GM12878 (cell line): ENCODE results near the gene FZR1. TPM values are rescaled to one million over a fixed set of nuclear protein-coding genes. Genes with fewer than 3 reads are reported as not detected.

Source experiments
- ATAC-seq: fragments of 200-7000 bp; cut with Tn5 transposase; 3 replicates; pipeline ENCODE4 v1.9.1; 2020; ENCODE audit warnings: mild to moderate bottlenecking, moderate library complexity
- BruUV-seq: library from RNA; stranded (reverse); fragments of 400-500 nt; replicated peaks from 2 replicates; lab custom pipeline; 2021; lab: Mats Ljungman, UMichigan
- CTCF ChIA-PET: fragments of 300-600 bp; sonication (Branson Sonifier 250); formaldehyde crosslinking; extraction: SDS; loops from one replicate; lab custom pipeline; 2021; ENCODE audit warnings: inconsistent platforms; lab: Yijun Ruan, JAX
- POLR2A ChIA-PET: fragments of 350-600 bp; formaldehyde crosslinking; extraction: SDS; loops from one replicate; lab custom pipeline; 2021; ENCODE audit warnings: inconsistent platforms; lab: Charles Lee
- RAD21 ChIA-PET: fragments of 300-600 bp; sonication (Branson Sonifier 250); formaldehyde crosslinking; loops from one replicate; lab custom pipeline; 2023; ENCODE audit warnings: antibody characterized with exemption; ENCODE audit not compliant: unreplicated experiment; lab: Charles Lee
- SMC1A ChIA-PET: fragments of 300-600 bp; sonication (Branson Sonifier 250); formaldehyde crosslinking; loops from one replicate; lab custom pipeline; 2023; ENCODE audit not compliant: unreplicated experiment, uncharacterized antibody; lab: Charles Lee
- DNase-seq: peaks from one replicate; pipeline ENCODE4 v3.0.0-alpha.2; 2011; ENCODE audit warnings: low read depth, low spot score
- FAIRE-seq: peaks from 3 replicates; lab custom pipeline; 2011; peaks lifted over from hg19 to GRCh38; lab: Jason Lieb, UNC
- H2AFZ ChIP-seq: 2 replicates; pipeline ENCODE4 v1.6.0; 2011; ENCODE audit warnings: low read depth, low read length, control low read depth; ENCODE audit not compliant: control insufficient read depth
- H3K27ac ChIP-seq: 2 replicates; pipeline ENCODE4 v1.5.1; 2011; ENCODE audit warnings: control low read depth; ENCODE audit not compliant: control insufficient read depth, insufficient read depth
- H3K27me3 ChIP-seq, 2 experiments: replicated peaks in 1 of 2; 2 replicates each; pipeline versions ENCODE4 v1.6.0 to v1.6.1; 2011; ENCODE audit warnings: low read length in 1 of 2; ENCODE audit not compliant: control insufficient read depth in 2 of 2, insufficient read depth in 2 of 2
- H3K36me3 ChIP-seq, 2 experiments: 2 replicates each; pipeline ENCODE4 v1.5.1; 2011; ENCODE audit warnings: low read length in 1 of 2; ENCODE audit not compliant: control insufficient read depth in 2 of 2, insufficient read depth in 2 of 2
- H3K4me1 ChIP-seq: 2 replicates; pipeline ENCODE4 v1.6.1; 2011; ENCODE audit warnings: mild to moderate bottlenecking, low read length, moderate library complexity, mixed read lengths; ENCODE audit not compliant: control insufficient read depth, insufficient read depth
- H3K4me2 ChIP-seq: 2 replicates; pipeline ENCODE4 v1.6.0; 2011; ENCODE audit warnings: control low read depth; ENCODE audit not compliant: control insufficient read depth, insufficient read depth
- H3K4me3 ChIP-seq: fragments of 200-600 bp; sonication (generic); 2 replicates; pipeline ENCODE4 v1.5.1; 2016
- H3K79me2 ChIP-seq: 2 replicates; pipeline ENCODE4 v1.6.0; 2011; ENCODE audit warnings: low read length; ENCODE audit not compliant: control insufficient read depth, insufficient read depth
- H3K9ac ChIP-seq: 2 replicates; pipeline ENCODE4 v1.8.0; 2011; ENCODE audit warnings: low read length, control low read depth, mixed read lengths; ENCODE audit not compliant: control insufficient read depth, insufficient read depth
- H3K9me3 ChIP-seq: replicated peaks from 3 replicates; pipeline ENCODE4 v1.5.1; 2011; ENCODE audit warnings: mild to moderate bottlenecking, low read length; ENCODE audit not compliant: control insufficient read depth, insufficient read depth
- H4K20me1 ChIP-seq: 2 replicates; pipeline ENCODE4 v1.6.0; 2011; ENCODE audit not compliant: control insufficient read depth, insufficient read depth
- ATF7 ChIP-seq: fragments of 450-650 bp; IDR thresholded peaks from 2 replicates; pipeline ENCODE4 v1.6.1; 2016; ENCODE audit warnings: low read depth, mild to moderate bottlenecking
- CHD4 ChIP-seq: fragments of 200-600 bp; sonication (generic); IDR thresholded peaks from 2 replicates; pipeline ENCODE4 v1.6.1; 2016; ENCODE audit warnings: mild to moderate bottlenecking
- EED ChIP-seq: sonication (generic); IDR thresholded peaks from 2 replicates; pipeline ENCODE4 v1.6.1; 2016; ENCODE audit warnings: antibody characterized with exemption, low read depth
- FOS ChIP-seq: IDR thresholded peaks from 3 replicates; pipeline ENCODE4 v1.6.1; 2011; ENCODE audit warnings: borderline replicate concordance; ENCODE audit not compliant: insufficient read length; ENCODE audit errors: extremely low read depth
- MYC ChIP-seq: IDR thresholded peaks from 2 replicates; pipeline ENCODE4 v1.6.1; 2011; ENCODE audit warnings: mild to moderate bottlenecking, low read length, moderate library complexity, inconsistent platforms; ENCODE audit not compliant: insufficient read depth, insufficient replicate concordance, insufficient read length, severe bottlenecking
- NFIC ChIP-seq: IDR thresholded peaks from 2 replicates; pipeline ENCODE4 v1.6.1; 2012; ENCODE audit warnings: low read depth, mild to moderate bottlenecking, inconsistent platforms, low read length, moderate library complexity
- POLR2AphosphoS2 ChIP-seq: IDR thresholded peaks from 2 replicates; pipeline ENCODE4 v1.6.1; 2011; ENCODE audit warnings: low read depth, mild to moderate bottlenecking, low read length, improper control_type of control experiment, moderate library complexity
- RBBP5 ChIP-seq: fragments of 200-600 bp; sonication (generic); conservative IDR thresholded peaks from 2 replicates; pipeline ENCODE4 v1.6.1; 2016
- REST ChIP-seq: IDR thresholded peaks from 2 replicates; pipeline ENCODE4 v1.6.1; 2012; ENCODE audit warnings: mild to moderate bottlenecking, low read depth, low read length
- SMARCA5 ChIP-seq: fragments of 450-650 bp; IDR thresholded peaks from 2 replicates; pipeline ENCODE4 v1.6.1; 2017; ENCODE audit warnings: mild to moderate bottlenecking
- SMC3 ChIP-seq: IDR thresholded peaks from 2 replicates; pipeline ENCODE4 v1.6.1; 2011; ENCODE audit warnings: low read length, improper control_type of control experiment, borderline replicate concordance
- WGBS: methylation state at CpG from one replicate; pipeline ENCODE4 v1.1.6; 2016; ENCODE audit warnings: low lambda C conversion rate; ENCODE audit not compliant: insufficient replicate concordance, insufficient coverage; ENCODE audit errors: missing lambda C conversion rate; 5-methylcytosine and 5-hydroxymethylcytosine counted together
- in situ Hi-C: fragments of 300-500 bp; cut with MboI; formaldehyde crosslinking; loops from 9 replicates; pipeline ENCODE4 v1.14.3; 2018; ENCODE audit warnings: mixed read lengths
- intact Hi-C: fragments of 100-400 bp; cut with micrococcal nuclease; formaldehyde crosslinking; loops from one replicate; pipeline ENCODE4 v1.14.2; 2022; ENCODE audit not compliant: unreplicated experiment
- polyA plus RNA-seq, 11 experiments: library from polyadenylated mRNA; depleted of rRNA in 4 of 11; unstranded in 6 of 11; stranded (reverse) in 5 of 11; fragments of >200 nt; fragmentation: Nextera tagmentation in 4 of 11; fragmentation: Illumina TruSeq in 1 of 11; extraction: Ambion mirVana in 4 of 11; extraction: Trizol in 1 of 11; gene quantifications; 1 replicate in 1 of 11; 2 replicates in 10 of 11; pipeline versions ENCODE4 v1.2.1 to v1.2.3, GENCODE V29; 2011 to 2016; ENCODE audit warnings: inconsistent platforms in 2 of 11, missing spikeins in 2 of 11, low read depth in 1 of 11
- total RNA-seq, 4 experiments: library from RNA; depleted of rRNA in 3 of 4; stranded (reverse); fragments of >200 nt in 3 of 4; fragmentation: Illumina TruSeq in 1 of 4; extraction: Trizol in 1 of 4; gene quantifications; 2 replicates each; pipeline versions ENCODE4 v1.2.1 to v1.2.3, GENCODE V29; 2013 to 2021
- TF ChIP-seq, protein P1 (sequence below): IDR thresholded peaks from 2 replicates; pipeline ENCODE4 v1.6.1; 2012; ENCODE audit warnings: low read length, inconsistent platforms

Gene FZR1
- total and polyA plus RNA-seq, 10 of the 15 experiments (the other 5 are each of a cell fraction or from before 2014, with no cell fraction given) = 0.11 to 44.2 (median 29.3) TPM

- TF ChIP-seq REST (no peak), ATF7 (no peak)
- TF ChIP-seq, protein P1, sequence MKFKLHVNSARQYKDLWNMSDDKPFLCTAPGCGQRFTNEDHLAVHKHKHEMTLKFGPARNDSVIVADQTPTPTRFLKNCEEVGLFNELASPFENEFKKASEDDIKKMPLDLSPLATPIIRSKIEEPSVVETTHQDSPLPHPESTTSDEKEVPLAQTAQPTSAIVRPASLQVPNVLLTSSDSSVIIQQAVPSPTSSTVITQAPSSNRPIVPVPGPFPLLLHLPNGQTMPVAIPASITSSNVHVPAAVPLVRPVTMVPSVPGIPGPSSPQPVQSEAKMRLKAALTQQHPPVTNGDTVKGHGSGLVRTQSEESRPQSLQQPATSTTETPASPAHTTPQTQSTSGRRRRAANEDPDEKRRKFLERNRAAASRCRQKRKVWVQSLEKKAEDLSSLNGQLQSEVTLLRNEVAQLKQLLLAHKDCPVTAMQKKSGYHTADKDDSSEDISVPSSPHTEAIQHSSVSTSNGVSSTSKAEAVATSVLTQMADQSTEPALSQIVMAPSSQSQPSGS = no peak
- TF ChIP-seq, all 136 proteins: peak for 0
These were observed 38.5 kb upstream of the FZR1 start (continued) for GRCh38 chr19:3467437-3468198.

- Histone ChIP-seq H3K4me2 (no peak overlapping the region), H4K20me1 (peaks cover 2% of the 10 kb centered on the region; the same call in 1 of the 2 replicates), H3K79me2 (no peaks in the 10 kb centered on the region), H3K27ac (no peak overlapping the region), H3K27me3 (no peaks in the 10 kb centered on the region)
- DNase-seq (no peak), FAIRE-seq (no peak)
- intact Hi-C loops = no loop called here
- ChIA-PET SMC1A (no interaction called here), RAD21 (no interaction called here)
- TF ChIP-seq FOS (no peak), RBBP5 (no peak), SMC3 (no peak), MYC (no peak), NFIC (no peak), SMARCA5 (no peak), CHD4 (no peak), EED (no peak), POLR2AphosphoS2 (no peak)
- TF ChIP-seq, all 136 proteins: peak for 0
- in situ Hi-C loops = no loop called here
- H2AFZ ChIP-seq = no peak overlapping the region
- ChIA-PET CTCF (interaction anchor here (0.5 to 1.1 kb wide), 2 partner anchors 17 to 178 kb away, joined by 3 to 6 read pairs; no protein-coding TSS in a partner anchor), POLR2A (no interaction called here)
- H3K36me3 ChIP-seq = no peaks in the 10 kb centered on the region; a peak in 2 of 4 replicates
- no peak overlapping the region for H3K4me3 ChIP-seq
- no peaks in the 10 kb centered on the region for H3K9me3 ChIP-seq
- no peak overlapping the region for H3K9ac ChIP-seq
- no peak for ATAC-seq
- BruUV-seq = no TSS peak
- 75% methylated on average over 3 of the region's 3 CpGs for WGBS
- no peaks in the 10 kb centered on the region for H3K4me1 ChIP-seq
These were observed 37.9 kb upstream of the FZR1 start for GRCh38 chr19:3468211-3468610.
